Stimulated activated CD8-positive, alpha-beta memory T cell treated with anti-CD3 and anti-CD28 coated beads, Interleukin-4, amount 100 ng/mL, for 4 hours (primary cell): ENCODE measurements around the gene PTCSC3.

Source experiments
- DNase-seq, 2 donors: peaks; one replicate each; pipeline ENCODE4 v3.0.0-alpha.2; 2020; ENCODE audit warnings: low read depth in 2 of 2, low spot score in 1 of 2

Gene PTCSC3

DNA sequence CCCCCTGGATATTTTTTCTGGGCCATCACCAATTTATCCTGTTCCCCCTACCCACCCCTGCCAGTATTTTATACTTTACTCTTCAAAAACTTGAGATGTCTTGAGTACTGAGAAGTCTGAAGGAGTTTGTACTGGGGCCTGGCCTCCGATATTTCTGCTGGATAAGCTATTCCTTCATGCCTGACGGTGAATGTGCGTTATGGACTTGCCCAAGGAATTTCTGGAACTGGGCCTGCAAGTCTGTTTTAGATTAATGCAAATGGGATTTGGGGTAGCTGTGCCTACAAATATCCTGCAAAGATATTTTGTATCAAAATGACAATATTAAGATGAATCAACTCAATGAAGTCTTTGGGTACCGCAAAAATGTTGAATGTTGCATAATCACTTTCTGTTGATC lies at the start of gene PTCSC3:
Gene PTCSC3 (minus strand): TSS at position 199 of the 400 bp plus-strand sequence.
- no peak for DNase-seq

DNA sequence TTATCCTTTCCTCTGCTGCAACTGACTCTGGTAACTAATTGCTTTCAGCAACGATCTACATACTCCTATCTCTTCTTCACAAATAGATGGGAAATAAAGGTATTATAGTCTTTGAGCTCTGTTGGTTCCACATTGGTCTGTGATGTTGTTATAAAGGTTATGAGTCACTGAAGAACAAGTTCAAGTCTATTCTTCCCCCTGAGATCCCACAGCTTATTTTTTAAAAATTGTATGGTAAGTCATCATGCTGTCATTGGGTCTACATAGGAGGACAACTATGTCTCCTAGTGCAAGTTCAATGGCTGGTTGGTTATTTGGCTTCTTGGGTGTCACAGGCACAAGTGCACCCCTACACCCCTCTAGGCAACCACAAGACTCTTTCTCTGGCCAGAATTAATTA lies 49.6 kb upstream of the PTCSC3 start:
- DNase-seq: no peak

DNA sequence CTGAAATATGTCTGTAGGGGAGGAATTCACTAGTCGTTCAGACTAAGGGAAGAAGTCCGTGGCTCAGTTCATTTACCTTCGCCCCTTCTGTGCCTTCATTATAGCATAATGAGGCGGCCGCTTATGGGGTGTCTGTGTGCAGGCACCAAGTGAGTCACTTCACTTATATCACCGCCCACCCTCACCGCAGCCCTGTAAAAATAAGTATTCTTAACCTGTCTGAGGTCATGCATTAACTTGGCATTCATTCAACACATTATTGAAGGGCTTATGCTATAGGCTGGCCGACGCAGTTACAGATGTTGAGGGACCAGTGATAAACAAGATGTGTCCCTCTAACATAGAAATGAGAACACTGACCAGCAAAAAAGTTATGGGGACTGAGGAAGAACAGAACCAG lies 47.7 kb upstream of the PTCSC3 start:
- DNase-seq: no peak

DNA sequence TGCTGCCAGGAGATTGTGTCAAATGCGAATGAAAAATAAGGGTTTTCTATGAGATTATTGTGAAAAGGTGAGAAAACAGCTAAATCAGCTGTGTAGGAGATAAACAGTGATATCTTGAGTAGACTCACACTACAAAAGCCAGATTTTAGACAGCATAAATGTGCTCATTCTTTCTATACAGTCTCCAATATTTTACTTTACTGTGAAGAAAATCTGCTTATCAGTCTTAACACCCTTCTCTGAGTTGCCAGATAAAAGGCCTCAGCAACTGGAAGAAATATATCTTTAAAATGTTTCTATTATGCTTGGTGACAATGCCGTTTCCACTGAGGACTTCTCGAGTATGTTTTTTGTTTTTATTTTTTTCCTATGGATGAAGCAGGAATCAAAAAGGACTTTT lies 47.0 kb upstream of the PTCSC3 start:
- DNase-seq: no peak

DNA sequence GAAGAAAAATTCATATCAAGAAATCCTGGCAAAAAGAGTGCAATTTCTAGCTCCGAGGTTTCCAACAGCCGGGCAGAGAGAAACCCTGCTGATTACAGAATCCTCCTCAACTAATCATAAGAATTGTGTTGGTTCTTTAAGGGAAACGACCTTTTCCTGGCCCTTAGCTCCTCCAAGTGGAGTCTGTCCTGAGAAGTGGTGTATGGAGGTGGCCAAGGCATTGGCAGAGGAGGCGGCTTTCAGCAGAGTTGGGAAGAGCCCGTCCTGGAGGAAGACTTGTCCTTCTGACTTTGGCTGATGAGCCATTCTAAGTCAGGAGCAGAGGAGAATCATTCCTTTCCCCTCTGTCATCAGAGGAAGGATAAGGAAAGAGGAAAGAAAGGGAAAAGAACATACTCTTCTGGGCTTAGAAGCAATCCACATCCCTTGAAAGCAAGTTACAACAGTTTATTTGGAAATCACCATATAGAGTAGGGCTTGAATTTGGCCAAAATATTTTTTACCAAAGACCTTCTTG lies 46.5 kb upstream of the PTCSC3 start:
- no peak for DNase-seq

DNA sequence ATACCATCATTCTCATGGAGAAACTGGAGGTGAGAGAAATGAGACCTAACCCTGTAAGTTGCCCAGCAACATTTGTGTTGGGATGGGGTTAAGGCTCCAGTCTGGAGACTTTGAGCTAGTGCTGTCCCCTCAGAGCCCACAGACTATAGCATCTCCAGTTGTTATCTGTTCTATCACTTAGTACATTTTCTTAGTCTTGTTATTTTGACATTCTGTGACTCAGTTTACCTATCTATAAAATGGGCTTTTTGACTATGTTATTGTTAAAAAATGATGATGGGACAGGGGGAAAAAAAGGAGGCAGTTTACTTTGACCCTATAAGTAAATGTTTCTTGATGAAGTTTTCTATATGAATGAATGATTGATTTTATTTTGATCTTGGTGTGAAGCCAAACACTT lies 45.8 kb upstream of the PTCSC3 start:
- no peak for DNase-seq

DNA sequence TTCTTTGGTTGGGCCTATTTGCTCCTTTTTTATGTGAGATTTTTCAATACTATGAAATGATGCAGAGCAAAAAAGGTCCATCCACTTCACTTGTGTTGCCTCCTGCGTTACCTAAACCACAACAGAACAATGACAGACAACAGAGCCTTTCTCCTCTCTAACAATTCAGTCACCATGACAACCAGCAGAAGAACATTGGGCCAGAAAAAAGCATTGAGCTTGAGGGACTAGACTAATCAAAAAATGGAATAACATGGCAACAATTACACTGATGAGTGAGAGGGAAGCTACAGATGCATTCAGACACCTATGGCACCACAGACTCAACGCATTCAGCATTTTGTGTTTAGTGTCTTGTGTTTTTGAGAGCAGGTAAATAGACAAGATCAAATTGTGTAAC lies 44.6 kb upstream of the PTCSC3 start:
- DNase-seq: no peak

DNA sequence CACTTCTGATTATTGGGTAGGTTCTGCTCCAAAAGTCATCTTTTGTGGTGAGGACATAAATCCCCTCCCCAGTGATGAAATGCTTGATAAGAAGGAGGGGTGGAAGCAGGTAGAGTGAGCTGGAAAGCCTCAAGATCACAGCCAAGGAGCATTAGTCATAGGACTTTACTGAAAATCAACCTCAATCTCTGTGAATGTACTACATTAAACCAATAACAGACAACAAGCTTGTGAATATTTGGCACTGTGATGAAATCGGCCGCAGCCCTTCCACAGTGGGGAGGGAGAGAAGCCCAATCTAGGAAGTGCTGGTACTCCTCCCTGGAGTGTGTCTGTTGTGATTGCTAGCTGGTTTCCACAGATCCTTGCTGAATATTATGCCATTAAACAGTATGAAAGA lies 41.2 kb upstream of the PTCSC3 start:
- DNase-seq: no peak

DNA sequence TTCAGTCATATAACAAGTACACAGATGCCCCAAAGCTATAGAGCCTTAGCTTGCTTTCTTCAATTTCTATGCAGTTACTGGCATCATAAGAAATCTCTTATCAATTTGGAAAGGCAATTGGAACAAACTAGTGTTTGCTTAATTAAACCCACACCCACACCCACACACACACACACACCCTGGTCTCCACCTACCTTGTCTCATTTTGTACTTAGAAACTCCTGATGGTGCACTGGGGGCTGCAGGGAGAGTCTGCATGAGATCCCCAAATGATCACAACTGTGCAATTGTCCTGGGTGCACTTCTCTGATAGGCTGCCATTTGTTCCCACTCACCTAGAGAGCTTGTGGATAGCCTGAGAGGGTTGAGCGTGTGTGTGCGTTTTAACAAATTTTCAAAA lies 40.5 kb upstream of the PTCSC3 start:
- no peak for DNase-seq

DNA sequence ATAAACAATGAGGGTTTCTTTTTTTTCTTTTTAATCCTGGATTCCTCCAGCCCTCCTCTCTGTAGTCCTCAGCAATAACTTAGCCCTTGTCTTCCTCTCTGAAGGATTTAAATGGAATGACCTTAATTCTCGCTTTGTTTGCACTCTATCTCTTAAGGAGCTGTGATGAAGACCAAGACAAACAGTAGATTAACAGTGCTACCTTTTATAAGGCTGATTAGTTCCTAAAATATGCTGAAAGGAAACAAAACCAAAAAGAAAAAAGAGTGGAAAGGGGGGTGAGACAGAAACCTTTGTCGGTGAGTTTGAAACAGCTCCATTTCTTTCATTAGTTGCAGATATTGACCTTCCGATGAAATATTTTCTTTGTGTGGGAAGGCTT lies 38.7 kb upstream of the PTCSC3 start:
- DNase-seq: no peak

DNA sequence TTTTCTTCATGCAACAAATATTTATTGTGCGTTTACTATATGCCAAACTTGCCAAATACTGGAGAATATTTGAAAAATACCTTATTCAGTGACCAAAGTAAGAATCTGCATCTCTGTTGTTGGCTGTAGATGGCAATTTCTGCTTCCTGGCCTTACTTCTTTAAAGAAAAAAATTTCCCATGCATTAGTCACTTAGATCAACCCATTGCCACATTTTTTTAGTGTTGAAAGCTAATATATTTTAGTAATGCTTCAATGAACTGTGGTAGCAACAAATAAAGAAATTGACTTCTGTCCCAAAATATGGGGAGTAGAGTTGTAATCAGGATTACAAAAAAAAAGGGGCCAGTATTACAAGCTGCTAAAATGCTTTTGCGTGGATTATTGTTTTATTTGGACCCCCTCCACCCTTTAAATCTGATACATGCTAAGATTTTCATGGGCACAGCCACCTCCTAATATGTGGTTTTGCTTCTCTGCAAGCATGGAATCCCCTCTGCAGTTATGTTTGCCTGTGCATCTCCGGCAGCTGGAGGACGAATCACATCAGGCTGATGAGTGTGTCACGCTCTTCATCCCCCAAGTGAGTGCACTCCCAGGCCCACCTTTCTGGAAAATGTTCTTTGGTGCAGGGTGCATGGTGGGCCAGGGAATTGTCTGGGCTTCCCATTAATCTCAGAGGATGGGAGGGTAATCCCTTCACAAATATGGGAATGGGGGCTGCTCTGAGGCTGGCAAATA lies 38.1 kb upstream of the PTCSC3 start:
- DNase-seq: no peak

DNA sequence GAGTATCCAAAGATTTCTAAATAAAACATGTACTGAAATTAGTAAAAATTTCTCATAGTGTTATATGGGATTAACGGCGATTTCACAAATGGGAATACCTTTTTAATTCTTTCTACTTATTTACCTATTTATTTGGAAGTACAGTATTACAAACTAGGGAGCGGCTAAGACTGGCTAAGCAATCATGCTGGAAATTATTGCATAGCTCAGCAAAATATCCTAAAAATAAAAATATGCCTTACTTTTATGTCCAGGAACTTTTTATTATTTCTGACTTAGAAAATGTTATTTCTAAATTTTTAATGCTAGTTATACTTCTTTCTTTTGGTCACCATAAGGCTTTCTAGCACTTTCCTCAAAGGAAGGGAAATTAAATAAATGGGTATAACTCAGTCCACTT lies 36.5 kb upstream of the PTCSC3 start:
- no peak for DNase-seq

DNA sequence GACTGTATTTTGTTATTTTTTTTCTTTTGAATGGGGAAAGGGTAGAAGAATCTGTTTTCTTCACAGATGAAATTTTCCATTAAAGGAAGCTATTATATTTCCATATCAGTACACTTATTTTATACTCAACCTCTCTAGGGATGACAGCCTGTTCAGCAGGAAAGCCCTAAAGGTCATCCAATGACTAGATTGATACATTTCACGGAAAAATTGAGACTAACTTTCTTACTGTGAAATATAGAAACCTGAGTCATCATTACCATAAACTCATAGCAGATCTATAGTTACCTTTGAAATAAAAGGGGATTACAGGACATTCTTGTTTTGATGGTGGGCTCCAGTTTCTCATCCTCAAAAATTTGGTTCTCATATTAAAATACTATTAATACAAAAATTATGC lies 36.1 kb upstream of the PTCSC3 start:
- DNase-seq: no peak

DNA sequence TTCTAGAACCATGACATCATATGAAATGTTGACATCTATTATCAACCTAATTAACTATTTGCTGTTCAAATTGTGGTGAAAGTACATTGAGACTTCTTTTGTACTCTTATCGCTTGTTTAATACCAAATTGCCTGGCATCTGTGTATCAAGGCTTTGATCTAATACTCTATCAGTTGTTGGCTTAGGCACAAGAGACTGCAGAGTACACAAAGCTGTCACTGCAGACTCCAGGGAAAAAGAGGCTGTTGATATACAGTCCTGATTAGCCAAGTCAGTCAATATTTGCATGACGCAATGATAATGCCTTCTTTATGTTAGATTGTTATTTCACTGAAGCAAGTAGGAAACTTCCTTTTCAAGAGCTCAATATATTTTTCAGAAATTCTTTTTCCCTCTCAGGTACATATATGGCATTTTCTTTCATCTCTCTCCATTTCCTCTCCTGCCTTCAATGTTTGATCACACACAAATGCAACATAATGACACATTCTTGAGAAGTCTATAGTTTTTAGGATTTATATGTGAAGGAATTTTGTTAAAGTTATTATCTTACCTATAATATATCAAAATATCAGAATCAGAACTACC lies 32.3 kb upstream of the PTCSC3 start:
- no peak for DNase-seq

DNA sequence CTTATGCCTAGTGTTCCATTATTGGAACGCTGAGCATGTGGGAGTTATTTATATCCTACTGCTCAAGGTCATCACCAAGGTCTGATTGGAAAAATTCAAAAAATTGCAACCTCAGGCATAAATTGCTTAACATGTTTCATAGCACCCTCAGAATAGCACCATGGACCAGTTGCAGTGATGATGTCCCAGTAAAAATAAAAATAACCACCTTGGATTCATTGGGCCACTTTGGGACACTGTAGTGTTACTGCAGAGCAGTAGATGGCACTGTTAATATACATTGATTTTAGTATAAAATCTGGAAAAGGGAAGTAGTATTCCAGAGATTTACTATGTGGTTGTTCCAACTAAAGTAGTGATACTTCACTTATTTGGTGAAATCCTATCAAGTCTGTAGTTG lies 31.0 kb upstream of the PTCSC3 start:
- no peak for DNase-seq

DNA sequence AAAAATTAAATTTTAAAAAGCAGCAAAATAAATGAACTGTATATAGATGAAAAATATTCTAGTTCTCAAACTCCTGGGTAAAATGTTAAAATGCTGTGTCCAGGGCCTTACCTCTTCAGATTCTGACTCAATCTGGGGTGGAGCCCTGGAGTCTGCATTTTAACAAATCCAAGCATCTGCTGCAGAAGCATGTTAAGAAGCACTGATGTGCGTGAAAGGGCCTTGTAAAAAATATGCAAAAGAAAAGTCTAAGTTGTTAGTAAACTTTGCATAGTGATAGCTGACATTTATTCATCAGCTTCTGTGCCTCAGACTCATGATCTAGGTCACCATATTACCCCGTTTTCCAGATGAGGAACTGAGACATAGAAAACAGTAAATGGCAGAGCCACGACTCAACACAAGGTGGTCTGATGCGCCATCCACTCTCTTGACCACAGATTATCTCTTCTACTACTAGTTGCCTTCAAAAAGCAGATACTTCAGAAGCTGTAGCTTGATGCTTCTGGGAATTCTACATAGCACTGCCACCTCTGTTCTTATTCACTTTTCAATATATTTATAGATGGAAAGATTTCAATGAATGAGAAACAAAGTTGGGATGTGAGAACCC lies 28.0 kb upstream of the PTCSC3 start:
- DNase-seq: no peak

DNA sequence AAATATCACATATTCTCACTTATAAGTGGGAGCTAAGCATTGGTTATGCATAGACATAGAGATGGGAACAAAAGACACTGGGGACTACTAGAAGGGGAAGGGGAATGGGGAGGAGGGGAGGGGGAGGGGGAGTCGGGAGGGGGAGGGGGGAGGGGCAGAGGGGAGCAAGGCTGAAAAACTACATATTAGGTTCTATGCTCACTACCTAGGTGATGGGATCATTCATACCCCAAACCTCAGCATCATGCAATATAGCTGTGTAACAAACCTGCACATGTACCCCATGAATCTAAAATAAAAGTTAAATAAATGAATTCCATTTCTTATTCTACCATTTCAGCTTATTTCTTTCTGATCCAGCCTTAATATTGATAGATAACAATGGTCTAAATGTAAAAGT lies 21.9 kb upstream of the PTCSC3 start:
- DNase-seq: no peak

DNA sequence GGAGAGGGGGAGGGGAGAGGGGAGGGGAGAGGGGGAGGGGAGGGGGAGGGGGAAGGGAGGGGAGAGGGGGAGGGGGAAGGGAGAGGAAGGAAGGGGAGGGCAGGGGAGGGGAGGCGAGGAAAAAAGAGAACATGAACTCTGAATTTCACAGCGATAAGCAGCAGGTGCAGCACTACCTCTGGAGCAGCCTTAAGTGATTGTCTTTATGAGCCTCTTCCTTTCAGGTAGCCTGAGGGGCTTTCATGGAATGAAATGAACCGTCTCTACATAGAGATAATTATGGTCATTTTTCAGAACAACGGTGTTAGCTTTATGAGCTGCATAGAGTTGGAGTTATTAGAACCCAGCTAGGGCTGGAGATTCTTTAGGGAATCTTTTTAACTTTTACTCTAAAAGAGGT lies 18.1 kb upstream of the PTCSC3 start:
- DNase-seq: no peak

DNA sequence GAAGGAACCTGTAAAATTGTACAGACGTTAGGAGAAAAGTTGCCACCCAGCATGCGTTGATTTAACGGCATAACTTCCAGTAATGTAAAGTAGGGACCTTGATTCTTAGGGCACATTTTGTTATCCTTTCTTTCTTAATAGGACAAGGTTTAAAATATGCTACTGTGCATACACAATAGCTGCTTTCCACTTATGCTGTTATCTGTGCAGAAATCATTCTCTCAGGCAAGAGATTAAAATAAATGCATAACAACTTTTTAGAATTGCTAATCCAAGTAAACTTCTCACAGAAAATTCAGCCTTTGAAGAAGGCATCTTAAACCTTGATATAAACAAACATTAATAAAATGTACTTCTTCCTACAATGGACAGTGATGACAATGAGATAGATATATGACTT lies 16.0 kb upstream of the PTCSC3 start:
- DNase-seq: no peak

DNA sequence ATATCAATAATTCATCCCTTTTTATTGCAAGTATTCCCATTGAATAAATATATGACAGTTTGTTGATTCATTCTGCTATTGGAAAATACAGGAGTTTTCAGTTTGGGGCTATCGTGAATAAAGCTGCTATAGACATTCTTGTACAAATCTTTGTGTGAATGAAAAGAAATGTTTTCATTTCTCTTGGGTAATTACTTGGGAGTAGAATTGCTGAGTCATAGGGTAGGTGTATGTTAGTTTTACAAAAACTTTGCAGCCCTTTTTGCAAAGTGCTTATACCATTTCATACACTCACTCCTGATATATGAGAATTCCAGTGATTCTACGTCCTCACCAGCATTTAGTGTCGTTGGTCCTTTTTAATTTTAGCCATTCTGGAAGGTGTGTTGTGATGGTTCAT lies 6.9 kb upstream of the PTCSC3 start:
- DNase-seq: no peak

DNA sequence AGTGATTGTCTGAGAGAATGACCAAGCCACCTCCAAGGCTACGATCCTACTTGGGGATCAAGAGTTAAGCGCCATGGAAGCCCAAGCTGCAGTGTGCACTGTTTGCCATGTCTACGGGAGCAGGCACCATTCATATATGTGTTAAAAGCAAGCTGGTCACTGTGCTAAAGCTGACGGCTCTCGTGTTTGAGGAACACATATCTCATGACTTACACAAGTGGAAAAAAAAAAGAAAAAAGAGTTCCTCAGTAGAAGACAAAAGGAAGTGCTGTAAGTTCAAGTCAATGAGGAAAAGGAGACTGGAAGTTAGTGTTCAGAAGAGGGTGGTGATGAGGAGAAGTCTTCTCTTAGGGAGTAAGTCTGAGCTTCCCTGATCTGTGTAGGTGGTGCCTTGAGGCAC lies 4.9 kb upstream of the PTCSC3 start:
- DNase-seq: no peak

DNA sequence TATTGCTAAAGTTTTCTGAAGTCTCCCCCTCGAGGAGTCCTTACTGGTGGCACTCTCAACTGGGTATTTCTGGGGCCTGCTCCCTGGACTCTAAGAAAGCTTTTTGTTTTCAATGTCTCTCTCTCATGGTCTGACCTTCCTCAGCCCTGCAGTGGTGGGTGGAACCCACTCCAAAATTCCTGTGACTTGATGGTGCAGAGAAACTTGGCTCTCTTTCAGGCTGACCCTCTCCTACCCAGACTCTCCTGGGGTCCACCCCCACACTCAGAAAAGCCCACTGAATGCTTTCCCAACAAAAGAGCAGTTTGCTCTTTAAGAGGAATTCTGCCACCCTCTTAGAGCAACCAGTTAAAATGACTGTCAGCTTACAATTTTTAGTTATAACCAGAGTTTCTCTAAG lies 967 bp upstream of the PTCSC3 start:
- DNase-seq: no peak
